CD14-positive monocyte (primary cell): ENCODE data around the gene NTM. TPM values are rescaled to one million over a fixed set of nuclear protein-coding genes. Genes with fewer than 3 reads are reported as not detected.

ENCODE experiments used
- DNase-seq, 3 donors: peaks; one replicate each; pipeline ENCODE4 v3.0.0-alpha.2; 2011 to 2022
- H2AFZ ChIP-seq: 2 replicates; pipeline ENCODE4 v1.6.0; 2012; ENCODE audit warnings: mild to moderate bottlenecking, low read depth, low read length, inconsistent platforms; ENCODE audit not compliant: insufficient read depth, poor library complexity, severe bottlenecking
- H3K27ac ChIP-seq, 2 donors: 1 replicate in 1 of 2; 2 replicates in 1 of 2; pipeline ENCODE4 v1.5.1; 2012 to 2013; ENCODE audit warnings: low read length in 2 of 2, control low read depth in 1 of 2, inconsistent platforms in 1 of 2, low read depth in 1 of 2, mild to moderate bottlenecking in 1 of 2
- H3K27me3 ChIP-seq, 2 donors: one replicate each; pipeline versions ENCODE4 v1.6.0 to v1.6.1; 2011 to 2013; ENCODE audit warnings: low read length in 2 of 2; ENCODE audit not compliant: control insufficient read depth in 2 of 2, insufficient read depth in 2 of 2
- H3K36me3 ChIP-seq, 2 donors: replicated peaks in 1 of 2; 1 replicate in 1 of 2; 2 replicates in 1 of 2; pipeline versions ENCODE4 v1.5.1 to v1.6.1; 2012 to 2013; ENCODE audit warnings: low read length in 2 of 2, control low read depth in 1 of 2, inconsistent platforms in 1 of 2, mild to moderate bottlenecking in 1 of 2; ENCODE audit not compliant: insufficient read depth in 2 of 2, control insufficient read depth in 1 of 2
- H3K4me1 ChIP-seq, 2 donors: 1 replicate in 1 of 2; 2 replicates in 1 of 2; pipeline versions ENCODE4 v1.5.1 to v1.6.1; 2012 to 2013; ENCODE audit warnings: low read length in 2 of 2, control low read depth in 1 of 2, inconsistent platforms in 1 of 2, mild to moderate bottlenecking in 1 of 2, moderate library complexity in 1 of 2; ENCODE audit not compliant: insufficient read depth in 2 of 2, control insufficient read depth in 1 of 2
- H3K4me2 ChIP-seq: replicated peaks from 2 replicates; pipeline ENCODE3; 2012; ENCODE audit warnings: low read length, moderate library complexity, mild to moderate bottlenecking; ENCODE audit not compliant: poor library complexity, severe bottlenecking; ENCODE audit errors: extremely low read depth
- H3K4me3 ChIP-seq, 3 experiments: fragments of 200-600 bp in 1 of 3; sonication (generic) in 1 of 3; replicated peaks in 1 of 3; 1 replicate in 2 of 3; 2 replicates in 1 of 3; pipeline ENCODE4 v1.5.1; 2011 to 2013; ENCODE audit warnings: low read length in 3 of 3, mild to moderate bottlenecking in 3 of 3, control low read depth in 2 of 3, low read depth in 2 of 3, inconsistent platforms in 1 of 3, moderate library complexity in 1 of 3
- H3K79me2 ChIP-seq: 2 replicates; pipeline ENCODE4 v1.6.0; 2012; ENCODE audit warnings: mild to moderate bottlenecking, control low read depth, inconsistent platforms, low read length, moderate library complexity; ENCODE audit not compliant: insufficient read depth
- H3K9ac ChIP-seq: 2 replicates; pipeline ENCODE4 v1.6.0; 2017; ENCODE audit warnings: low read length, mild to moderate bottlenecking; ENCODE audit not compliant: insufficient read depth, poor library complexity, severe bottlenecking
- H3K9me3 ChIP-seq, 2 donors: replicated peaks in 1 of 2; 1 replicate in 1 of 2; 2 replicates in 1 of 2; pipeline versions ENCODE4 v1.5.1 to v1.6.1; 2012 to 2013; ENCODE audit warnings: low read length in 2 of 2, control low read depth in 1 of 2; ENCODE audit not compliant: control insufficient read depth in 1 of 2, insufficient read depth in 1 of 2
- H4K20me1 ChIP-seq: 2 replicates; pipeline ENCODE4 v1.6.0; 2012; ENCODE audit warnings: mild to moderate bottlenecking, low read length, control low read depth, moderate library complexity; ENCODE audit not compliant: insufficient read depth
- H3K27ac Mint-ChIP-seq, 7 donors: one replicate each; pipeline ENCODE4 v1.8.0; 2020; ENCODE audit warnings: mild to moderate bottlenecking in 7 of 7, mixed read lengths in 7 of 7, moderate library complexity in 6 of 7, inconsistent platforms in 2 of 7
- H3K27me3 Mint-ChIP-seq, 3 donors: one replicate each; pipeline ENCODE4 v1.8.0; 2021 to 2022; ENCODE audit warnings: low read depth in 3 of 3, mild to moderate bottlenecking in 3 of 3, mixed read lengths in 3 of 3, moderate library complexity in 3 of 3, inconsistent platforms in 1 of 3
- H3K36me3 Mint-ChIP-seq, 2 donors: one replicate each; pipeline ENCODE4 v1.8.0; 2020; ENCODE audit warnings: mixed read lengths in 2 of 2, inconsistent platforms in 1 of 2, mild to moderate bottlenecking in 1 of 2
- H3K4me1 Mint-ChIP-seq: one replicate; pipeline ENCODE4 v1.8.0; 2020; ENCODE audit warnings: mild to moderate bottlenecking, mixed read lengths
- H3K4me3 Mint-ChIP-seq, 2 donors: one replicate each; pipeline ENCODE4 v1.8.0; 2020; ENCODE audit warnings: mild to moderate bottlenecking in 2 of 2, mixed read lengths in 2 of 2, moderate library complexity in 1 of 2
- H3K9me3 Mint-ChIP-seq, 7 donors: one replicate each; pipeline ENCODE4 v1.8.0; 2020 to 2022; ENCODE audit warnings: mixed read lengths in 7 of 7, mild to moderate bottlenecking in 6 of 7, moderate library complexity in 6 of 7, inconsistent platforms in 2 of 7
- WGBS: methylation state at CpG from one replicate; pipeline ENCODE4 v1.1.5; 2013; ENCODE audit warnings: missing lambda C conversion rate; ENCODE audit not compliant: insufficient coverage; 5-methylcytosine and 5-hydroxymethylcytosine counted together
- intact Hi-C, 2 donors: fragments of 100-400 bp; cut with micrococcal nuclease; formaldehyde crosslinking; loops; one replicate each; pipeline versions ENCODE4 v1.15.0 to v1.15.1; 2023
- polyA plus RNA-seq, 3 donors: library from polyadenylated mRNA; depleted of rRNA in 1 of 3; unstranded in 2 of 3; stranded (reverse) in 1 of 3; fragments of 300-500 nt in 2 of 3; fragments of >200 nt in 1 of 3; fragmentation: Illumina TruSeq in 2 of 3; gene quantifications; 1 replicate in 2 of 3; 2 replicates in 1 of 3; pipeline ENCODE4 v1.2.3, GENCODE V29; 2012 to 2021
- TF ChIP-seq, protein P1 (sequence below): fragments of 200-600 bp; IDR thresholded peaks from one replicate; pipeline ENCODE4 v1.8.0; 2022; ENCODE audit warnings: antibody characterized with exemption, mild to moderate bottlenecking

NTM gene
- polyA plus RNA-seq, 3 donors = not detected

DNA sequence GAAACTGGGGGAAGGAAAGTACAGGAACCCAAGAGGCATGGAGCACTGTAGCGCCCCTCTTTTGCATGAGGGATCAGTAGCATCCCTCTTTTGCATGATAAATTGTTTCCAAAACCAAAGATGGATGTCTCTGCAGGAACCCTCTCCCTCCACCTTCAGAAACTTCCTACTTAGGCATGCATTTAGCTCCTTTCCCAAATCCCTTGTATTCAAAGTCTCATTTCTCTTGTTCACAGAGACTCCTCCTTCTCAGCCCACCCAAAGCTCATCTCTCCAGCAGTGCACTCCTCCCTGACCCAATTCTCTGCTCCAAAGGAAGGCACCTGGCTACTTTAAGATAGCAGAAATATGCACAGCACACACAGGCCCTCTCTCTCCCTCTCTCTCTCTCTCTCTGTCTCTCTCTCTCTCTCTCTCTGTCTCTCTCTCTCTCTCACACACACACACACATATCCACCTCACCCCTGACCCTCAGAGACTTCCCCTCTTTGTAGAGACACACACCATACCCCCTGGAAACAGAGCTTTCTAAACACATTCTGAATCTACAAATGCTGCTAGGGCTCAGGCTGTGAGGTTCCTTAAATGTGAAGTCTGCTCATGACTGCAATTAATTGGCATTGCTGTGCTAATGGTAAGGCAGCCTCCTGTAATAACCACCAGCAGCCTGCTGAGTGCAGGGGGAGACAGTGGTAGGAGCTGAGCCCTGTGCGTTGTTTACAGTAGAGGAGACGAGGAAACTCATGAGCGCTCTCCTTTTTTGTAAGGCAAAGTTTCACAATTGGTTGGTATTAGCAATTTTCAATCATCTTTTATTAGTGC, 519.6 kb downstream of the NTM start:
- no peaks in the 10 kb centered on the region for H3K9me3 Mint-ChIP-seq
- intact Hi-C loops = no loop called here
- Histone ChIP-seq H3K36me3 (no peaks in the 10 kb centered on the region), H2AFZ (no peak overlapping the region), H3K4me3 (no peak overlapping the region), H3K9ac (no peak overlapping the region), H3K27ac (no peak overlapping the region), H4K20me1 (no peaks in the 10 kb centered on the region), H3K79me2 (no peaks in the 10 kb centered on the region), H3K9me3 (no peaks in the 10 kb centered on the region), H3K27me3 (no peaks in the 10 kb centered on the region), H3K4me1 (no peaks in the 10 kb centered on the region), H3K4me2 (no peak overlapping the region)
- H3K27me3 Mint-ChIP-seq = peaks cover 2 to 8% (median 6%) of the 10 kb centered on the region in 3 donors
- DNase-seq = no peak
- H3K36me3 Mint-ChIP-seq = no peaks in the 10 kb centered on the region
- H3K27ac Mint-ChIP-seq = no peak overlapping the region
- no peaks in the 10 kb centered on the region for H3K4me1 Mint-ChIP-seq
- WGBS = no CpG with 5 or more reads among the region's 4 CpGs
- TF ChIP-seq, protein P1, sequence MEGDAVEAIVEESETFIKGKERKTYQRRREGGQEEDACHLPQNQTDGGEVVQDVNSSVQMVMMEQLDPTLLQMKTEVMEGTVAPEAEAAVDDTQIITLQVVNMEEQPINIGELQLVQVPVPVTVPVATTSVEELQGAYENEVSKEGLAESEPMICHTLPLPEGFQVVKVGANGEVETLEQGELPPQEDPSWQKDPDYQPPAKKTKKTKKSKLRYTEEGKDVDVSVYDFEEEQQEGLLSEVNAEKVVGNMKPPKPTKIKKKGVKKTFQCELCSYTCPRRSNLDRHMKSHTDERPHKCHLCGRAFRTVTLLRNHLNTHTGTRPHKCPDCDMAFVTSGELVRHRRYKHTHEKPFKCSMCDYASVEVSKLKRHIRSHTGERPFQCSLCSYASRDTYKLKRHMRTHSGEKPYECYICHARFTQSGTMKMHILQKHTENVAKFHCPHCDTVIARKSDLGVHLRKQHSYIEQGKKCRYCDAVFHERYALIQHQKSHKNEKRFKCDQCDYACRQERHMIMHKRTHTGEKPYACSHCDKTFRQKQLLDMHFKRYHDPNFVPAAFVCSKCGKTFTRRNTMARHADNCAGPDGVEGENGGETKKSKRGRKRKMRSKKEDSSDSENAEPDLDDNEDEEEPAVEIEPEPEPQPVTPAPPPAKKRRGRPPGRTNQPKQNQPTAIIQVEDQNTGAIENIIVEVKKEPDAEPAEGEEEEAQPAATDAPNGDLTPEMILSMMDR = no peak
- H3K4me3 Mint-ChIP-seq = no peak overlapping the region

DNA sequence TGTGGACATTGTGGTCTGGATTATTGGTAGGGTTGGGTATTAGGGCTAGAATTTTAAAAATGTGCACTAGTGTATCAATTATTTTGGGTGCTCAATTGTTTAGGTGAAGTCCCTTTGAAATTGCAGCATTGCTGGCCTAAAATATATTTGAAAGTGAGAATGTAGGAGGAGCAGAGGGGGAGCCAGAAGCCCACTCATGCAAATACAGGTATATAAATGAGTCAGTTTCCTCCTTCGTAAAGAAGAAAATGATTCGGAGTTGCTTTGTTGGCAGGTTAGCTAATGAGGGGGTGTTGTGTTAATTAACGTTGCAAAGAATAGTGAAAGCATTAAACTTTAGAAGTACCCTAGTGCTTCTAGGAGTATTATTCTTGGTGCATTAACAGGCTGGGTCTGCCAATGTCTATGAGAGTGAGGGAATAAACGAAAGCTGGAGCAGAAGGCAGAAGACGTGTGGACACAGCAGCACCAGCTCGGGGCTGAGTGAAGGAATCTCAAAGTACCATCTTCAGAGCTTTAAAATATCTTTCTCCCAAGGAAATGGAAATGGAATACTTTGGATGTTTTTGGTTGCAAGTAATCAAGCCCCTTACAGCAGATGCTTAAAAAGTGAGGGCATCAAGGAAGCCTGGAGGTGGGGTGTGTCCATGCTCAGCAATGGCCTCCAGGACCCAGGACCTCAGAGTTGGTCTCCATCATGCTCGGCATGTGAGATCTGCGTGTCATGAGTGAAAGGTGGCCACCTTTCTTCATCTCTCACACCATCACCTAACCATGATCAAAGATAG, 522.9 kb downstream of the NTM start:
- H3K4me2 ChIP-seq = no peak overlapping the region
- 94% methylated on average over 3 of the region's 8 CpGs for WGBS
- H3K27me3 Mint-ChIP-seq = peaks cover 0 to 5% (median 3%) of the 10 kb centered on the region in 3 donors

More for the DNA sequence above, 522.9 kb downstream of the NTM start:
- intact Hi-C loops = no loop called here
- H3K9me3 ChIP-seq = no peaks in the 10 kb centered on the region
- no peak overlapping the region for H3K9ac ChIP-seq
- no peak overlapping the region for H3K27ac Mint-ChIP-seq
- H3K79me2 ChIP-seq = no peaks in the 10 kb centered on the region
- H3K9me3 Mint-ChIP-seq = no peaks in the 10 kb centered on the region
- no peak overlapping the region for H3K4me3 Mint-ChIP-seq
- H3K27ac ChIP-seq = no peak overlapping the region
- TF ChIP-seq, protein P1 = no peak
- DNase-seq = no peak
- no peaks in the 10 kb centered on the region for H3K36me3 ChIP-seq
- H3K4me3 ChIP-seq = no peak overlapping the region
- H4K20me1 ChIP-seq = no peaks in the 10 kb centered on the region
- H3K27me3 ChIP-seq = no peaks in the 10 kb centered on the region
- H2AFZ ChIP-seq = no peak overlapping the region
- H3K36me3 Mint-ChIP-seq = no peaks in the 10 kb centered on the region
- no peaks in the 10 kb centered on the region for H3K4me1 ChIP-seq
- H3K4me1 Mint-ChIP-seq = no peaks in the 10 kb centered on the region
